Lower leg skin (tissue), 4 donors: ENCODE measurements around the gene HAPLN2. TPM values are rescaled to one million over a fixed set of nuclear protein-coding genes. Genes with fewer than 3 reads are reported as not detected.

Experiments
- DNase-seq, 2 donors: peaks; one replicate each; pipeline ENCODE4 v3.0.0-alpha.2; 2019; ENCODE audit warnings: low spot score in 2 of 2
- H3K4me3 ChIP-seq: fragments of 200-600 bp; sonication (generic); 2 replicates; pipeline ENCODE4 v1.5.1; 2017; ENCODE audit warnings: mild to moderate bottlenecking, low read depth; ENCODE audit not compliant: poor library complexity, severe bottlenecking
- POLR2A ChIP-seq, 2 donors: fragments of 450-650 bp; IDR thresholded peaks; one replicate each; pipeline ENCODE4 v1.6.1; 2016 to 2017; ENCODE audit warnings: antibody characterized with exemption in 2 of 2, mild to moderate bottlenecking in 1 of 2, moderate library complexity in 1 of 2
- WGBS, 2 donors: methylation state at CpG; one replicate each; pipeline ENCODE4 v1.1.5; 2018; 5-methylcytosine and 5-hydroxymethylcytosine counted together
- intact Hi-C: fragments of 100-400 bp; cut with DNase I; formaldehyde crosslinking; loops from one replicate; pipeline ENCODE4 v1.15.0; 2023; ENCODE audit warnings: low total_unique reads
- total RNA-seq, 4 donors: library from RNA; depleted of rRNA; stranded (reverse); fragments of >200 nt; gene quantifications; one replicate each; pipeline ENCODE4 v1.1.0, GENCODE V29; 2016
- TF ChIP-seq, protein P1 (sequence below), 3 donors: fragments of 450-650 bp; IDR thresholded peaks; one replicate each; pipeline ENCODE4 v1.5.1; 2016; ENCODE audit warnings: antibody characterized with exemption in 3 of 3, mild to moderate bottlenecking in 3 of 3, moderate library complexity in 2 of 3

Gene HAPLN2
- total RNA-seq, 4 donors from 2014 or later = 0.68 to 1.0 (median 0.80) TPM; not detected in 1

DNA sequence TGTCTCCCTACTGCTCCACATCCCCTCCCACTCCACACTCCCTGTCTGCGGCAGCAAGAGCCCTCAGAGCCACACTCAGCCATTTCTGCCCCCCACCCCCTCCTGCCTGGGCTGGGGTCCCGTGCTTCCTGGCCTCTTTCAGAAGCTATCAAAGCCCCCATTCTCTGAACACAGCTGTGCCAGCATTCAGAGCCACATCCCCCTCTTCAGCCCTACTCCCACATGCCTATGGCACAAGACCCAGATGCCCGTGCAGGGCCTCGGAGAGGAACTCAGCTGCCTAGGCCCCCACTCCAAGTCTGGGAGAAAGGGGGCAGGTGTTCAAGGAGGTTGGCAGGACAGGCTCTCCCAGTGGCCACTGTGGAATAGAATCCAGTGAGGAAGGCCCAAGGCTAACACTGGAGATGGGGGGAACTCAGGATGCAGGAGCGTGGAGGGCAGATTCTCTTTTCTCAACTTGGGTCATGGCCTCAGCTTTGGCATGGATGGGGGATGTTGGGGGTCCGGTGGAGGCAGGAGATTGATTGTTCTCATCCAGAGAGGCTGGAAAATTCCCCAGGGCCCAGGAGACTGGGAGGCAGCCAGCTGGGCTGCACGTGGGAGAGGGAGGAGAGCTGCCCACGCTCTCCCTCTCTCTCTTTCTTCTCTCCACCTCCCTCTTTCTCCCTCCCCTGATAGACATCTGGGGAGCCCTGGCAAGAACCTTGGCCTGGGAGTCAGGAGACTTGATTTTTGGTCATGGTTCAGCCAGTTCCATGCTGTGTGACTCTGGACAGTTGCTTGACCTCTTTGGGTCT, 19.2 kb downstream of the HAPLN2 start:
- no peak for DNase-seq
- WGBS, 2 donors = 47 to 53% methylated on average over 8 of the region's 8 CpGs
- H3K4me3 ChIP-seq = no peak overlapping the region
- intact Hi-C loops = no loop called here
- TF ChIP-seq POLR2A (IDR thresholded peaks at IDR 0.05) = no peak
- TF ChIP-seq, protein P1, sequence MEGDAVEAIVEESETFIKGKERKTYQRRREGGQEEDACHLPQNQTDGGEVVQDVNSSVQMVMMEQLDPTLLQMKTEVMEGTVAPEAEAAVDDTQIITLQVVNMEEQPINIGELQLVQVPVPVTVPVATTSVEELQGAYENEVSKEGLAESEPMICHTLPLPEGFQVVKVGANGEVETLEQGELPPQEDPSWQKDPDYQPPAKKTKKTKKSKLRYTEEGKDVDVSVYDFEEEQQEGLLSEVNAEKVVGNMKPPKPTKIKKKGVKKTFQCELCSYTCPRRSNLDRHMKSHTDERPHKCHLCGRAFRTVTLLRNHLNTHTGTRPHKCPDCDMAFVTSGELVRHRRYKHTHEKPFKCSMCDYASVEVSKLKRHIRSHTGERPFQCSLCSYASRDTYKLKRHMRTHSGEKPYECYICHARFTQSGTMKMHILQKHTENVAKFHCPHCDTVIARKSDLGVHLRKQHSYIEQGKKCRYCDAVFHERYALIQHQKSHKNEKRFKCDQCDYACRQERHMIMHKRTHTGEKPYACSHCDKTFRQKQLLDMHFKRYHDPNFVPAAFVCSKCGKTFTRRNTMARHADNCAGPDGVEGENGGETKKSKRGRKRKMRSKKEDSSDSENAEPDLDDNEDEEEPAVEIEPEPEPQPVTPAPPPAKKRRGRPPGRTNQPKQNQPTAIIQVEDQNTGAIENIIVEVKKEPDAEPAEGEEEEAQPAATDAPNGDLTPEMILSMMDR (IDR thresholded peaks at IDR 0.05) = no peak

DNA sequence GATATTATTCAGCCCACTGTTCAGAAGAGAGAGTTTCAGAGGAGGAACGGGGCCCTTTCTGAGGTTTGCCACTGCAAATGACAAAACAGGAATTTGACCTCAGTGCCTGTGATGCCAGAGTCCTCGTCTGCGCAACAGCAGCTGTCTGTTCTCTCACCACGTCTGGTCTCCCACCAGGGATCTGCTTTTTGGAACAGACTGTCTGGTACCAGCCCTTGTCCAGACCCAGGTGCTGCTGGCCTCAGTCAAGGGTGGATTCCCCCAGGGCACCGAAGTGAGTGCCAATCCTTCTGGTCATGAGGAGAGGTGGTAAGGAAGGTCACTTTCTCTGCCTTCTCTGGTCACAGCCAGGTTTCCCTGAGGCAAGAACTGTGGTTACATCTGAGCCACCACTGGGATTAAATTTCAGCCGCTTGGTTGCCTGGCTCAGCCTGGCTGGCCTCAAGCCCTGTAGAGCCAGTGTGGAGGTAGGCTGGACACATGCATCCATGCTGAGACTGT, 20.4 kb downstream of the HAPLN2 start:
- WGBS, 2 donors = 64 to 80% methylated on average over 5 to 6 of the region's 6 CpGs

DNA sequence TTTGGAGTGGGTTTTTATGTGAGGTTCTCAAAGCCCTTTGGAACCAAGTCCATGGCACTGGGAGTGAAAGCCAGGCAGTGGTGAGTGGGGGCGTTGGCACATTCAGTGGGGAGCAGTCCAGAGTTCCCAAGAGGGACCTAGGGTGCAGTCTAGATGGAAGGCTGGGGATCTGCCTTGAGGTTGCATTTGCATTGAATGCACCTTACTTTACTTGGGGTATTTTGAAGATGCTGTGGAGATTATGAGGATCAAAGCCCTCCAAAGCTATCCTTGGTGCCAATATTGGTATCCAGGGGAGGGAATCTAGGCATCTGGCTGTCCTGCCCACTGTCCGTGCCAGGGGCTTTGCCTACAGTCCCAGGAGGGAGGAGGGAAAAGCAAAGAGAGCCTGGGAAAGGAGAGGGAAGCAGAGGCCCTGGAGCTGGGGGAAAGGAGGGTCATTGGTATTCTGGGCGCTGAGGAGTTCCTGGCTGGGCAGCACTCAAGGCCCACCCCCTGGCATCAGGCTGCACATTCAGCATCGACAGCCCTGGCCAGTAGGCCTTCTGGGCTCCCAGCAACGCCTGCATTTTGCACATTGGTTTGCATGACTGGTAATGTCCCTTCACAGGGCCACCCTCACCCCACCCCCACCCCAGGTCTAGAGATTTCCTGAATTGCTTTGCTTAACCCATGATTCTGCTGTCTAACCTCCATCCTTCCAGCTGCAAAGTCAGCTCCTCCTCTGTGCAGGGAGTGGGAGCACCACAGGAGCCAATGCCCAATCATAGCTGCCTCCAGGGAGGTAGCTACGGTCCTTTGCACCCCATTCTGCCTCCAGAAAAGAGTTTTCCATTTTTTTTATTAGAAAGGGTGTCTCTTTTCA, 21.9 kb downstream of the HAPLN2 start:
- 39 to 46% methylated on average over 6 of the region's 6 CpGs for WGBS, 2 donors
- TF ChIP-seq, protein P1 (IDR thresholded peaks at IDR 0.05) = no peak
- TF ChIP-seq POLR2A (IDR thresholded peaks at IDR 0.05) = no peak
- intact Hi-C loops = no loop called here
- no peak for DNase-seq
- H3K4me3 ChIP-seq = no peak overlapping the region

More for the DNA sequence above, 20.4 kb downstream of the HAPLN2 start:
- DNase-seq = no peak
- intact Hi-C loops = no loop called here
- H3K4me3 ChIP-seq = no peak overlapping the region
- no peak for TF ChIP-seq POLR2A (IDR thresholded peaks at IDR 0.05)
- TF ChIP-seq, protein P1 (IDR thresholded peaks at IDR 0.05) = no peak

DNA sequence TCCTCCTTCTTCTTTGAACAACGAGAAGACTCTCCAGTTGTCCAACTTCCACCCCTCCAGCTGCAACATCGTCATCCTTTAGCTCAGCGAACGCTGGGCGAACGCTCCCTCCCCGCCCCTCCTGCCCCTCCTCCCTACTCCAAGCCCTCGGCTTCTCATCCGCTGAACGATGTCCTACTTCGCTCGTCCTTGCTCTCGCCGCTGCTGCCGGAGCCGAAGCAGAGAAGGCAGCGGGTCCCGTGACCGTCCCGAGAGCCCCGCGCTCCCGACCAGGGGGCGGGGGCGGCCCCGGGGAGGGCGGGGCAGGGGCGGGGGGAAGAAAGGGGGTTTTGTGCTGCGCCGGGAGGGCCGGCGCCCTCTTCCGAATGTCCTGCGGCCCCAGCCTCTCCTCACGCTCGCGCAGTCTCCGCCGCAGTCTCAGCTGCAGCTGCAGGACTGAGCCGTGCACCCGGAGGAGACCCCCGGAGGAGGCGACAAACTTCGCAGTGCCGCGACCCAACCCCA, 22.6 kb downstream of the HAPLN2 start, which contains the start of gene BCAN:
BCAN (plus strand) TSS at position 357 of the 504 bp plus-strand sequence. CDS start 3,938 bp downstream, outside the sequence.
- 0 to 1% methylated on average over 36 of the region's 46 CpGs for WGBS, 2 donors
- DNase-seq = no peak

More for the DNA sequence above, 22.6 kb downstream of the HAPLN2 start, which contains the start of gene BCAN:
- intact Hi-C loops = no loop called here
- H3K4me3 ChIP-seq = no peak within 1 kb of the TSS
- TF ChIP-seq, protein P1 (IDR thresholded peaks at IDR 0.05) = no peak
- no peak for TF ChIP-seq POLR2A (IDR thresholded peaks at IDR 0.05)
